Mammary epithelial cell (primary cell): ENCODE data around the gene VDR.

Source experiments
- CTCF ChIP-seq, 2 donors: IDR thresholded peaks in 1 of 2; conservative IDR thresholded peaks in 1 of 2; 2 replicates each; pipeline ENCODE4 v1.5.1; 2011 to 2012; ENCODE audit warnings: inconsistent platforms in 2 of 2, low read length in 2 of 2, mild to moderate bottlenecking in 2 of 2, control low read depth in 1 of 2, low read depth in 1 of 2; ENCODE audit not compliant: insufficient read depth in 1 of 2; ENCODE audit errors: extremely low read depth in 1 of 2
- EZH2 ChIP-seq: IDR thresholded peaks from 2 replicates; pipeline ENCODE4 v1.6.1; 2012; ENCODE audit warnings: low read length, inconsistent platforms, borderline replicate concordance

GRCh38 chr12:47913081-47913480 is 8.3 kb upstream of the VDR start:
- TF ChIP-seq CTCF (conservative IDR thresholded peaks at IDR 0.05 in 1 of 2, IDR thresholded peaks at IDR 0.05 in 1 of 2; ENCODE audit: extremely low read depth in 1 of 2, insufficient read depth in 1 of 2, low read depth in 1 of 2, low read length in 2 of 2) (no peak), EZH2 (no peak)
